ENCODE data around the gene CEP57.
A peak's percentile ranks its signal among the peaks of the same experiment; 100 is the strongest.

Gene CEP57

DNA sequence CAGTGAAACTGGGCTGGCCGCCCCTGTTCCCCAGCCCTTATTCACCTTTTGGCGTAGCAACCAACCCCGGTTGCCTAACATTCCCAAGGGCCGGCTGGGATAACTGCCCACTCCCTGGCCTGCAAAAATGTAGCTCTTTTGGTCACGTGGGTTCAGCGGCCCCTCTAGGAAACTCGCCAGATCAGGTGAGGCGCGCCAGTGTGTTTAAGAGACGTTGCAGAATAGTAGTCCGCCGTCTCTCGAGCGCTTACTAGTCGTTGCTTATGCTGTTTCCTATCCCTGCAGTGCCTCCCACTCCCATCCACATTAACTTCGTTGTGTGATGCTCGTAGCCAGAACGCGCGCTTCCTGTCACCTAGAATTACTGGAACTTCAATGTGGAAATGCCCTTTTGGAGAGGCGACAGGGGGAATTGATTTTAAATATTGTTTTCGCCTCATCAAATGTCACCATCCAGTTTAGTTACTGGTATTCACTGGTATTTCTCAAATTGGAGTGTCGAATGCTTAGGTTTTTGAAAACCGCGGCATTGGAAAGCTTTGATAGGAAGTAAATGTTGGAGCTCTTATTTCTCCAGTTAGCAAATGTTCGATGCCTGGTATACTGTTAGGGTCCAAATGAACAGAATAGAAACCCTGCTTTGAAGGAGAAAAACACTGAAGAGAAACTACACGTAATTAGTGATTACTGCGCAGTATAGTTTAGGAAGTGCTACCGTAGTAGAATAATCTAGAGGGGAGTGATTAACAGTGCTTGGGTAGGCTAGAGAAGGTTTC is 823 bp downstream of the CEP57 start:
- TF ChIP-seq, protein P1, sequence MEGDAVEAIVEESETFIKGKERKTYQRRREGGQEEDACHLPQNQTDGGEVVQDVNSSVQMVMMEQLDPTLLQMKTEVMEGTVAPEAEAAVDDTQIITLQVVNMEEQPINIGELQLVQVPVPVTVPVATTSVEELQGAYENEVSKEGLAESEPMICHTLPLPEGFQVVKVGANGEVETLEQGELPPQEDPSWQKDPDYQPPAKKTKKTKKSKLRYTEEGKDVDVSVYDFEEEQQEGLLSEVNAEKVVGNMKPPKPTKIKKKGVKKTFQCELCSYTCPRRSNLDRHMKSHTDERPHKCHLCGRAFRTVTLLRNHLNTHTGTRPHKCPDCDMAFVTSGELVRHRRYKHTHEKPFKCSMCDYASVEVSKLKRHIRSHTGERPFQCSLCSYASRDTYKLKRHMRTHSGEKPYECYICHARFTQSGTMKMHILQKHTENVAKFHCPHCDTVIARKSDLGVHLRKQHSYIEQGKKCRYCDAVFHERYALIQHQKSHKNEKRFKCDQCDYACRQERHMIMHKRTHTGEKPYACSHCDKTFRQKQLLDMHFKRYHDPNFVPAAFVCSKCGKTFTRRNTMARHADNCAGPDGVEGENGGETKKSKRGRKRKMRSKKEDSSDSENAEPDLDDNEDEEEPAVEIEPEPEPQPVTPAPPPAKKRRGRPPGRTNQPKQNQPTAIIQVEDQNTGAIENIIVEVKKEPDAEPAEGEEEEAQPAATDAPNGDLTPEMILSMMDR (conservative IDR thresholded peaks at IDR 0.05), result no peak
- peak overlapping the region; percentile 96 for H3K27ac ChIP-seq

DNA sequence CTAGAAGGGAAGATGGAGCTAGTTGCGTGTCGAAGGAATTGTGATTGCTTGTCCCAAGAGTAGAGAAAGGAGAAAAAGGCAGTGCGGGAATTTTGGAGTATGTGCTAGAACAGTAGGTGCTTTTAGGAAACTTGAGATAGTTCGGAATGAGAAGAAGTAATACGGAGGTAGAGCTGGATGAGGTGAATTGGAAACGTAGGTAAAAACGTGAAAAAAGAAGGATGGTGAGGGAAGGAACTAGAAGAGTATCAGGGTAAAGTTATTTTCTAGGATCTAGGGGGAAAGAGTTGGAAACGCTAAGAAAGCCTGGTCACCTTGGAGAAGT is 1.4 kb downstream of the CEP57 start:
- H3K27ac ChIP-seq, result peak overlapping the region; percentile 96
- TF ChIP-seq, protein P1 (conservative IDR thresholded peaks at IDR 0.05), result no peak

DNA sequence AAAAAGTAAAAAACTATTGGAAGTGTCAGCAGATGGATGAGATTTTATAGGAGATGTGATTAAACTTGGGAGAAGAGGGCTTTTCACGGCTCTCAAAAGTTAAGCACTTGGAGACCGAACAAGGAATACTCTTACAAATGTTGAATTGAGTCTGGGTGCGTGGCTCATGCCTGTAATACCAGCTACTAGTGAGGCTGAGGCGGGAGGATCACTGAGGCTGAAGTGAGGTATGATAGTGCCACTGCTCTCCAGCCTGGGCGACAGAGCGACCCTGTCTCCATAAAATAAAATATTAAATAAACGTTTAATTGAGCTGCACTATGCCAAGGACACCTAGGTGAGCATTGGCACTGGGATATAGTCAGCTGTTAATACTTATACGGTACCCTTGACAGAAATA is 1.9 kb downstream of the CEP57 start:
- TF ChIP-seq, protein P1 (conservative IDR thresholded peaks at IDR 0.05), result no peak
- peak overlapping the region; percentile 96 for H3K27ac ChIP-seq

DNA sequence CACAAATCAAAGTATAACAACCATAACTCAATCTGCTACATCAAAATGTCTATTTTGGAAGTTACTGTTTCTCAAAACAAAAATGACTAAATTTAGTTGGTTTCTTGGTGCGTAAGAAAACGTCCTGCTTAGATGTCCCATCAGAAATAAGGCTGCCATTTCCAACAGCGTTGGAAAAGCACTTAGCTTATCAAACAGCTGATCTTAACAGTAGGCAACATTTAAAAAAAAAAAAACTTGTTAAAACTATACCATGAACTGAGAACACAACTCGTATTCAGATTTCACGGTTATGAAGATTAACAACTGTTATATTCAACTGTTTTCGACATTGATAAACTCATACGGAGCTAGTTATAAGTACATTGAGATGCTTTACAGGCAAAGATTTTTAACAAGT is 2.4 kb downstream of the CEP57 start:
- TF ChIP-seq, protein P1 (conservative IDR thresholded peaks at IDR 0.05), result no peak
- H3K27ac ChIP-seq, result peak overlapping the region; percentile 96

DNA sequence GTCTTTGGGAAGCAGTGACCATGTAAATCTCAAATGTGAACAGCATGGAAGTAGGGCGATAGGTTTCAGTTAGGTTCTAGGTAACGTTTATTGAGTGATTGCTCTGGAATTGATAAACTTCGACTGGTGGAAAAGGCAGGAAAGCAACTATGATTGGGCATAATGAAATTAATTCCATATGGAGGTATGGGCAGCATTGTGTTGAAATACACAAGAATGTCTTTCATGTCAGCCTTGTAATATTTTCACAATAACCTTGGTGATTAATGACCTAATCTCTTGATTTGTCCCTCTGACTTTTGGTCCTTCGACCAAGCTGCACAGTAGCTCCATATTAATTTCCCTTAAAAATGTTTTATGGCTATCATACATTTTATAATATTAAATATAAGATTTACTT is 2.8 kb downstream of the CEP57 start:
- peak overlapping the region; percentile 96 for H3K27ac ChIP-seq
- TF ChIP-seq, protein P1 (conservative IDR thresholded peaks at IDR 0.05), result no peak

DNA sequence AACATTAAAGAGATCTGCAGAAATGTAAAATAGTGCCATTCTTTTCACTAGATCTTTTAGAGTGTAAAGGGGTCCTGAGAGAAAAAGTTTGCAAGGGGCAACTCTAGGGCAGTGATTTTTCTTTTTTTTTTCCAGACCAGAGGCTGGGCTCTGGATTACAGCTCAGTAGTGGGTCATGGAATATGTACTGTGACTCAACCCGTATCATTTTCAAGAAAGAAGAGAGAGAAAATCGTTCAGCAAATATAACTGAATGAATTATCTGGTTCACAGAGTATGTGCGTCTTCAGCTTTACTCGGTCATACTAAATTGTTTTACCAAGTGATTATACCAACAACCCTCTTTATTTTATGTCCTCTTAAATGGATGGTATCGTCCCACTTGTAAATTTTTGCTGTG is 3.8 kb downstream of the CEP57 start:
- TF ChIP-seq, protein P1 (conservative IDR thresholded peaks at IDR 0.05), result no peak
- peak overlapping the region; percentile 96 for H3K27ac ChIP-seq

DNA sequence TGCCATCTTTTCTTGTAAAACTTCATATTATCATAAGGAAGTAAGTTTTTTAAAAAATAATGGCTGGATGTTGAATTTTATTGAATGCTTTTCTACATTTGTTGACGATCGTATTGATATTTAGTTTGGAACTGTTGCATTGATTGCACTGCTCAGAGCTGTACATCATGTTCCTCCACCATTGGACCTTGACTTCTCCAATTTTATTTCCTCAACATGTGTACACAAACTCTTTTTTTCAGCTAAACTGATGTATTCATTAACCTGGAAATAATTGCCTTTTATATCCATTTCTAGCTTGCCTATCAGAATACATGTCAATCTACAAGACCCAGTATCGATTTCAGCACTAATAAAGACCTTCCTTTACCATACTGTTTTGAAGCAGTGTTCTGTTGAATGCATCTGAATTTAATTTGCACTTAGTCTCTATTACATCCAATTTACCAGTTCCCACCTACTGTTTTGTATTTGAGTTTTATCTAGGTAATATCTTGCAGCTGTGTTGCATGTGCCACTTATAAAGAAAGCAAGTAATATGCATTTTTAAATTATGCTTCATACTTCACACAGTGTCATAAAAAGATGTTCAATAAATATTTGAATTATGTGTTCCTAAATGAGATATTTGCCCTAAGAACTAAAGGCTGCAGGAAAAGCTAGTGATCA is 5.5 kb downstream of the CEP57 start:
- peak overlapping the region; percentile 96 for H3K27ac ChIP-seq
- TF ChIP-seq, protein P1 (conservative IDR thresholded peaks at IDR 0.05), result no peak

All from VCaP (cell line).